Hepatocyte (in vitro differentiated cells): Measurements from ENCODE around the gene NMRAL1. TPM values are rescaled to one million over a fixed set of nuclear protein-coding genes. Genes with fewer than 3 reads are reported as not detected.

Experiments
- polyA plus RNA-seq: library from polyadenylated mRNA; unstranded; fragments of >200 nt; fragmentation: Nextera tagmentation; extraction: Ambion mirVana; gene quantifications from 2 replicates; pipeline ENCODE4 v1.2.1, GENCODE V29; 2016
- small RNA-seq: library from RNA; depleted of rRNA; stranded (forward); fragments of <200 nt; gene quantifications from one replicate; pipeline ENCODE3, GENCODE V24; 2014
- total RNA-seq: library from RNA; depleted of rRNA; stranded (reverse); fragments of >200 nt; gene quantifications from 2 replicates; pipeline ENCODE4 v1.2.3, GENCODE V29; 2014

Gene NMRAL1
- total and polyA plus RNA-seq, 2 experiments from 2014 or later: 47.5 to 47.6 TPM

Small RNA genes within 50 kb of the gene (small RNA-seq; reads per million reads assigned to genes)
- gene AC012676.2: not detected

Other genes starting within 250 kb of the NMRAL1 start
- 1.1 and 1.2 TPM in 2 replicates for gene SRL, start 232.5 kb downstream of the NMRAL1 start, total RNA-seq
- 0.83 TPM in 1 of 2 replicates, not detected in the other for gene SRL, start 232.5 kb downstream of the NMRAL1 start, polyA plus RNA-seq
- gene TFAP4, start 201.6 kb downstream of the NMRAL1 start, total RNA-seq: 6.1 and 11.4 TPM in 2 replicates
- gene TFAP4, start 201.6 kb downstream of the NMRAL1 start, polyA plus RNA-seq: 3.1 and 4.2 TPM in 2 replicates
- 3.6 TPM in 2 replicates for gene GLIS2, start 158.6 kb downstream of the NMRAL1 start, total RNA-seq
- gene GLIS2, start 158.6 kb downstream of the NMRAL1 start, polyA plus RNA-seq: 11.3 and 12.2 TPM in 2 replicates
- gene PAM16, start 123.3 kb downstream of the NMRAL1 start, total RNA-seq: 33.0 and 35.0 TPM in 2 replicates
- gene PAM16, start 123.3 kb downstream of the NMRAL1 start, polyA plus RNA-seq: 57.7 and 70.4 TPM in 2 replicates
- gene VASN, start 102.8 kb downstream of the NMRAL1 start, total RNA-seq: 10.0 and 12.1 TPM in 2 replicates
- 55.9 and 64.2 TPM in 2 replicates for gene VASN, start 102.8 kb downstream of the NMRAL1 start, polyA plus RNA-seq
- 13.9 and 18.2 TPM in 2 replicates for gene CORO7, start 58.0 kb downstream of the NMRAL1 start, total RNA-seq
- 33.3 and 34.4 TPM in 2 replicates for gene CORO7, start 58.0 kb downstream of the NMRAL1 start, polyA plus RNA-seq
- gene DNAJA3, start 48.8 kb downstream of the NMRAL1 start, total RNA-seq: 55.3 and 59.2 TPM in 2 replicates
- gene DNAJA3, start 48.8 kb downstream of the NMRAL1 start, polyA plus RNA-seq: 51.2 and 58.8 TPM in 2 replicates
- gene HMOX2, start 1.8 kb upstream of the NMRAL1 start, total RNA-seq: 57.7 and 68.8 TPM in 2 replicates
- 108 TPM in 2 replicates for gene HMOX2, start 1.8 kb upstream of the NMRAL1 start, polyA plus RNA-seq
- 19.7 and 22.0 TPM in 2 replicates for gene CDIP1, start 64.1 kb upstream of the NMRAL1 start, total RNA-seq
- 29.3 and 33.3 TPM in 2 replicates for gene CDIP1, start 64.1 kb upstream of the NMRAL1 start, polyA plus RNA-seq
- 0.12 and 0.20 TPM in 2 replicates for gene C16orf96, start 81.7 kb upstream of the NMRAL1 start, total RNA-seq
- 0.15 TPM in 1 of 2 replicates, not detected in the other for gene C16orf96, start 81.7 kb upstream of the NMRAL1 start, polyA plus RNA-seq
- 6.1 and 9.9 TPM in 2 replicates for gene UBALD1, start 140.3 kb upstream of the NMRAL1 start, total RNA-seq
- gene UBALD1, start 140.3 kb upstream of the NMRAL1 start, polyA plus RNA-seq: 25.7 and 36.8 TPM in 2 replicates
- gene MGRN1, start 150.2 kb upstream of the NMRAL1 start, total RNA-seq: 24.1 and 29.2 TPM in 2 replicates
- gene MGRN1, start 150.2 kb upstream of the NMRAL1 start, polyA plus RNA-seq: 30.8 and 32.0 TPM in 2 replicates
- 40.4 and 54.8 TPM in 2 replicates for gene NUDT16L1, start 218.9 kb upstream of the NMRAL1 start, total RNA-seq
- gene NUDT16L1, start 218.9 kb upstream of the NMRAL1 start, polyA plus RNA-seq: 78.8 and 80.5 TPM in 2 replicates